NCI-H1930 (cell line): ENCODE measurements around the gene IQGAP1.
"Not testable (repeated sequence)": the region's sequence is repeated elsewhere in the genome, so short reads cannot be mapped to it uniquely, and the experiment has no call there.

Source experiments
- DNase-seq, 2 experiments: peaks; one replicate each; lab custom pipeline; 2025; lab: John Stamatoyannopoulos, UW

The IQGAP1 gene

GRCh38 chr15:90387534-90388461 lies at the start of gene IQGAP1:
IQGAP1 (plus strand) TSS chr15:90388242; CDS start chr15:90388342, 100 bp downstream.
- DNase-seq, result peak; percentile 80 to 83

- no peak for DNase-seq
Observed at GRCh38 chr15:90338532-90338931, 49.5 kb upstream of the IQGAP1 start.

GRCh38 chr15:90340345-90340744 lies 47.7 kb upstream of the IQGAP1 start:
- DNase-seq, result peak in 1 of 2 experiments; percentile 1

GRCh38 chr15:90343302-90343790 lies 44.7 kb upstream of the IQGAP1 start:
- DNase-seq, result no peak

GRCh38 chr15:90344662-90345061 lies 43.4 kb upstream of the IQGAP1 start:
- DNase-seq, result no peak

GRCh38 chr15:90345857-90346256 lies 42.2 kb upstream of the IQGAP1 start:
- no peak for DNase-seq

GRCh38 chr15:90347431-90348065 lies 40.5 kb upstream of the IQGAP1 start:
- not testable (repeated sequence) for DNase-seq

- DNase-seq, result no peak
Observed at GRCh38 chr15:90348456-90348855, 39.6 kb upstream of the IQGAP1 start.

GRCh38 chr15:90349072-90349471 lies 39.0 kb upstream of the IQGAP1 start:
- DNase-seq, result no peak

- no peak for DNase-seq
Observed at GRCh38 chr15:90349821-90350220, 38.2 kb upstream of the IQGAP1 start.

GRCh38 chr15:90351479-90352106 lies 36.4 kb upstream of the IQGAP1 start:
- DNase-seq, result no peak

- DNase-seq, result peak; percentile 86 to 87
Observed at GRCh38 chr15:90352107-90352893, 35.7 kb upstream of the IQGAP1 start, which contains the start of gene ZNF774. ZNF774 (plus strand) TSS chr15:90352284; CDS start chr15:90354661, 2,377 bp downstream.

- no peak for DNase-seq
Observed at GRCh38 chr15:90354986-90355385, 33.1 kb upstream of the IQGAP1 start.

- DNase-seq, result no peak
Observed at GRCh38 chr15:90358124-90359033, 29.7 kb upstream of the IQGAP1 start.

GRCh38 chr15:90360746-90361145 lies 27.3 kb upstream of the IQGAP1 start:
- no peak for DNase-seq

- DNase-seq, result no peak
Observed at GRCh38 chr15:90362936-90363212, 25.2 kb upstream of the IQGAP1 start.

- DNase-seq, result no peak
Observed at GRCh38 chr15:90364251-90364650, 23.8 kb upstream of the IQGAP1 start.

- no peak for DNase-seq
Observed at GRCh38 chr15:90365414-90366055, 22.5 kb upstream of the IQGAP1 start.

- DNase-seq, result no peak
Observed at GRCh38 chr15:90367576-90367975, 20.5 kb upstream of the IQGAP1 start.

GRCh38 chr15:90375071-90375470 lies 13.0 kb upstream of the IQGAP1 start:
- DNase-seq, result no peak
